Tibial nerve (tissue), 4 donors: Measurements from ENCODE around the gene NPB. TPM values are rescaled to one million over a fixed set of nuclear protein-coding genes. Genes with fewer than 3 reads are reported as not detected.

ENCODE experiments used
- DNase-seq, 2 donors: peaks; one replicate each; pipeline ENCODE4 v3.0.0-alpha.2; 2019; ENCODE audit warnings: low spot score in 2 of 2
- H3K27ac ChIP-seq, 4 donors: fragments of 200-600 bp; sonication (generic) in 3 of 4; one replicate each; pipeline ENCODE4 v1.5.1; 2017 to 2019; ENCODE audit warnings: mild to moderate bottlenecking in 1 of 4
- H3K27me3 ChIP-seq, 2 donors: fragments of 200-600 bp; sonication (generic) in 1 of 2; one replicate each; pipeline versions ENCODE4 v1.5.1 to v1.6.0; 2017 to 2019
- H3K36me3 ChIP-seq, 3 donors: fragments of 200-600 bp; sonication (generic); one replicate each; pipeline ENCODE4 v1.5.1; 2018 to 2019
- H3K4me1 ChIP-seq, 4 donors: fragments of 200-600 bp; sonication (generic) in 3 of 4; one replicate each; pipeline ENCODE4 v1.5.1; 2017 to 2019
- H3K4me3 ChIP-seq, 4 donors: fragments of 200-600 bp; sonication (generic) in 3 of 4; one replicate each; pipeline ENCODE4 v1.5.1; 2017 to 2019; ENCODE audit warnings: mild to moderate bottlenecking in 1 of 4, moderate library complexity in 1 of 4
- H3K9me3 ChIP-seq, 4 donors: fragments of 200-600 bp; sonication (generic) in 3 of 4; one replicate each; pipeline ENCODE4 v1.5.1; 2017 to 2019
- EP300 ChIP-seq, 2 donors: sonication (generic); formaldehyde crosslinking; IDR thresholded peaks; one replicate each; pipeline ENCODE4 v1.6.1; 2017; ENCODE audit warnings: antibody characterized with exemption in 2 of 2, mild to moderate bottlenecking in 1 of 2
- POLR2A ChIP-seq, 2 donors: fragments of 450-650 bp; IDR thresholded peaks; one replicate each; pipeline ENCODE4 v1.6.1; 2017; ENCODE audit warnings: antibody characterized with exemption in 2 of 2, mild to moderate bottlenecking in 2 of 2, moderate library complexity in 2 of 2
- WGBS, 2 donors: methylation state at CpG; one replicate each; pipeline ENCODE4 v1.1.5; 2018; 5-methylcytosine and 5-hydroxymethylcytosine counted together
- total RNA-seq, 4 donors: library from RNA; depleted of rRNA; stranded (reverse); fragments of >200 nt; gene quantifications; one replicate each; pipeline ENCODE4 v1.1.0, GENCODE V29; 2016
- TF ChIP-seq, protein P1 (sequence below), 5 experiments: fragments of 200-600 bp in 3 of 5; fragments of 450-650 bp in 2 of 5; sonication (generic) in 3 of 5; IDR thresholded peaks; one replicate each; pipeline ENCODE4 v1.5.1; 2016 to 2019; ENCODE audit warnings: antibody characterized with exemption in 5 of 5, mild to moderate bottlenecking in 3 of 5, moderate library complexity in 2 of 5

The NPB gene
- total RNA-seq, 4 donors from 2014 or later = 4.2 to 8.7 (median 5.4) TPM; not detected in 1

DNA sequence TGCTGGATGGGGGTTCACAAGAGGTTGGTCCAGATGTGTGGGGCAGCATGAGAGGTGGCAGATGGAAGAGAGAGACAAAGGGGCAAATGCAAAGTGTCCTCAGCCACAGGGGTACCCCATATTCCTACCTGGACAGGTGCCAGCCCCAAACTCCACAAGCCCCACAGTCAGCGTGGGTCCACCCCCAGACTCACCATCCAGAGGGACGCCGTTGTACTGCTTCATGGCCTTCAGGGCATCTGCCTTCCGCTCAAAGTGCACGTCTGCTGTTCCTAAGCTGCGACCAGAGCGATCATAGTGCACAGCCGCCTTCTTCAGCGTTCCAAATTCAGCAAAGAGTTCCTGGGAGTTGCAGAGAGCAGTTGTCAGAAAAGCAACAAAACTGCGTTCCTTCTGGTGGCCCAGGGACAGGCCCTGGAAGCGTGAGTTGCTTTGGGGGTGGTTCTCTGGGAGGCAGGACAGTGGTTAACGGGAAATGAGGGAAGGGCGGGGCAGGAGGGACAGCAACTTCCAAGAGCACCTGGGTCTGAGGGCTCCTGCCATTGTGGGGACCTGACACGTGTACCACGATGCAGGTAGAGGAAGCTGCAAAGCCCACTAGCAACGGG is 12.9 kb upstream of the NPB start:
- Histone ChIP-seq H3K9me3 (no peaks in the 10 kb centered on the region), H3K27me3 (no peaks in the 10 kb centered on the region), H3K4me1 (peaks cover 0 to 35% (median 20%) of the 10 kb centered on the region in 4 donors), H3K4me3 (no peak overlapping the region), H3K36me3 (peaks cover 4 to 63% (median 8%) of the 10 kb centered on the region in 3 donors), H3K27ac (no peak overlapping the region)
- no peak for DNase-seq
- WGBS, 2 donors = 93 to 94% methylated on average over 16 of the region's 16 CpGs
- TF ChIP-seq POLR2A (IDR thresholded peaks at IDR 0.05) (no peak), EP300 (IDR thresholded peaks at IDR 0.05) (no peak)
- TF ChIP-seq, protein P1, sequence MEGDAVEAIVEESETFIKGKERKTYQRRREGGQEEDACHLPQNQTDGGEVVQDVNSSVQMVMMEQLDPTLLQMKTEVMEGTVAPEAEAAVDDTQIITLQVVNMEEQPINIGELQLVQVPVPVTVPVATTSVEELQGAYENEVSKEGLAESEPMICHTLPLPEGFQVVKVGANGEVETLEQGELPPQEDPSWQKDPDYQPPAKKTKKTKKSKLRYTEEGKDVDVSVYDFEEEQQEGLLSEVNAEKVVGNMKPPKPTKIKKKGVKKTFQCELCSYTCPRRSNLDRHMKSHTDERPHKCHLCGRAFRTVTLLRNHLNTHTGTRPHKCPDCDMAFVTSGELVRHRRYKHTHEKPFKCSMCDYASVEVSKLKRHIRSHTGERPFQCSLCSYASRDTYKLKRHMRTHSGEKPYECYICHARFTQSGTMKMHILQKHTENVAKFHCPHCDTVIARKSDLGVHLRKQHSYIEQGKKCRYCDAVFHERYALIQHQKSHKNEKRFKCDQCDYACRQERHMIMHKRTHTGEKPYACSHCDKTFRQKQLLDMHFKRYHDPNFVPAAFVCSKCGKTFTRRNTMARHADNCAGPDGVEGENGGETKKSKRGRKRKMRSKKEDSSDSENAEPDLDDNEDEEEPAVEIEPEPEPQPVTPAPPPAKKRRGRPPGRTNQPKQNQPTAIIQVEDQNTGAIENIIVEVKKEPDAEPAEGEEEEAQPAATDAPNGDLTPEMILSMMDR (IDR thresholded peaks at IDR 0.05) = no peak

DNA sequence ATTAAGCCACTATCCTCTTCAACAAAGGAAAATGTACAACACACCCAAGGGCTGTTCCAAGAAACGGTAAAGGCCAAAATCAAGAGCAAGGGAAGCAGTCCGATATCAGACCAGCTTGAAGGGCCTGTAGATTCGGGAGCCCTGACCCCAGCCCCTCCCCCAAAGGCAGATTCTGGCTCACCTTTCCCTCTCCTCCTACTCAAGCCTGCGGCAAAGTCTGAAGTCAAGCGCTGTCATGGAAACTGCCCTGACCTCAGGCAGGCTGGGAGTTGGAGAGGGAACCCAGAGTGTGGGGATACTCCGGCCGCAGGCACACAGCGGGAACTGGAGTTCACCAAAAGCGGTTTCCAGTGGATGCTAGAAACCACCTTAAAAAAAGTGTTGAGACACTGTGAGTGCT is 12.4 kb upstream of the NPB start:
- Histone ChIP-seq H3K4me1 (peaks cover 0 to 35% (median 20%) of the 10 kb centered on the region in 4 donors), H3K36me3 (peaks cover 4 to 63% (median 8%) of the 10 kb centered on the region in 3 donors), H3K4me3 (no peak overlapping the region), H3K27ac (no peak overlapping the region), H3K27me3 (no peaks in the 10 kb centered on the region), H3K9me3 (no peaks in the 10 kb centered on the region)
- DNase-seq = no peak
- 88 to 89% methylated on average over 9 of the region's 9 CpGs for WGBS, 2 donors
- TF ChIP-seq, protein P1 (IDR thresholded peaks at IDR 0.05) = no peak
- TF ChIP-seq EP300 (IDR thresholded peaks at IDR 0.05) (no peak), POLR2A (IDR thresholded peaks at IDR 0.05) (no peak)

DNA sequence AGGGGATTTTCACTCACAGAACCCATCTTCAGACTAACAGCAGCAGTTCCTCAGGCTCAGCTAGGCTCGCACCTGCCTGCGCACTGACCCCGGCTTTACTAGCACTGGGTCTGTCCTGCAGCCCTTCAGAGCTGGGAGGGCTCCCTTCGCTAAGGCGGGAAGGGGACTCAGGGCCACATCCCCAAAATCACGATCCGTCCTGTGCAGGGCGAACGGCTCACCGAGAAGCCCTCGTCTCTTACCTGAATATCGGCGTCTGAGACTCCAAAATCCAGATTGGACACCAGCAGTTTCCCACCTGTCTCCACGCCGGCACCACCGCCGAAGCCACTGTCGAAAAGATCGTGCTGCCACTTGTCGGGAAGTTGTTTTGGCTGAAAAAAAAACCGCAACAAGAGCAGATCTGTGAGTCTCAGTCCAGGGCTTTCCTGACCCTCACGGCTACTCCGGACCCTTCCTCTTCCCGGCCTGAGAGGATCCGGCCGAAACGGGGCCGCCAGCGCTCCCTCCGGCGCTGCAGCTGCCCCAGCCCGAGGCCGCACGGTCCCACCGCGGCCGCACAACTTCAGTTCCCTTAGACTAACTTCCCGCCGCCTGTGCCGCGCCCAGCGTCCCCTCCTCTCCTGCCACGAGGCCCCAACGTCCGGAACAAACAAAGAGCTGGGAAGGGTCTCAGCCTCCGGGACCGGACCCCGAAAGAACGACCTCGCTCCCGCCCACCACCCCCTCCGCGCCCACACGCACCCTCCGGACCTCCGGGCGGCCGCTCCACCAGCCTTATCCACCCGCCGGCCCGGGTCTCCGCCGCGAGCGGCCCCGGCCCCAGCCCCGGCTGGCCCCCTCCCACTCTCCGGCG is 11.4 kb upstream of the NPB start:
- Histone ChIP-seq H3K36me3 (peaks cover 4 to 63% (median 8%) of the 10 kb centered on the region in 3 donors), H3K27ac (peak overlapping the region; percentile 54 to 97 (median 84)), H3K4me1 (peaks cover 0 to 35% (median 20%) of the 10 kb centered on the region in 4 donors), H3K4me3 (peak overlapping the region; percentile 62 to 100 (median 84)), H3K27me3 (no peaks in the 10 kb centered on the region), H3K9me3 (no peaks in the 10 kb centered on the region)
- WGBS, 2 donors = 9 to 12% methylated on average over 35 to 36 of the region's 69 CpGs
- DNase-seq = no peak
- TF ChIP-seq, protein P1 (IDR thresholded peaks at IDR 0.05) = no peak

DNA sequence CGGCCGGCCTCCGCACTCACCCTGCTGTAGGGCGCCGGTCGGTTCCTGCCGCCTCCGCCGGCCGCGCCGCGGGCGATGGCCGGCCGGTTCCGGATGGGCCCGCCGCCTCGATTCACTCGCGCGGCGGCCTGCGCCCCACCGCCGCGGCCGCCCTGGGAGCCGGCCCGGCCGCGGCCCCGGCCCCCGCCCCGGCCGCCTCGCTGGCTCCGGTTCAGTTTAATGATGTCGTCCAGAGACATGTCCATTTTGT is 10.8 kb upstream of the NPB start:
- Histone ChIP-seq H3K9me3 (no peaks in the 10 kb centered on the region), H3K4me3 (peak overlapping the region; percentile 62 to 100 (median 84)), H3K27ac (peak overlapping the region; percentile 54 to 97 (median 84)), H3K36me3 (peaks cover 4 to 63% (median 8%) of the 10 kb centered on the region in 3 donors), H3K4me1 (peaks cover 0 to 35% (median 20%) of the 10 kb centered on the region in 4 donors), H3K27me3 (no peaks in the 10 kb centered on the region)
- no peak for DNase-seq
- TF ChIP-seq, protein P1 (IDR thresholded peaks at IDR 0.05) = no peak
- TF ChIP-seq POLR2A (IDR thresholded peaks at IDR 0.05) = no peak
- TF ChIP-seq EP300 (IDR thresholded peaks at IDR 0.05) = no peak
- 0 to 1% methylated on average over 2 to 39 of the region's 40 CpGs for WGBS, 2 donors

DNA sequence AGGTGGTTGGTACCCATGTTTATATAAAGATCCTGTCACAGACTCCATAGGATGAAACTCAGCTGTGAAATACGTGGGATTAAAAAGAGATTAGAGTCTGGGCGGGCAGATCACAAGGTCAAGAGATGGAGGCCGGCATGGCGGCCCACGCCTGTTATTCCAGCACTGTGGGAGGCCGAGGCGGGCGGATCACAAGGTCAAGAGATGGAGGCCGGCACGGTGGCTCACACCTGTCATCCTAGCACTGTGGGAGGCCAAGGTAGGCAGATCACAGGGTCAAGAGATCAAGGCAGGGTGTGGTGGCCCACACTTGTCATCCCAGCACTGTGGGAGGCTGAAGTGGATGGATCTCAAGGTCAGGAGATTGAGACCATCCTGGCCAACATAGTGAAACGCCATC is 6.6 kb upstream of the NPB start:
- WGBS, 2 donors = 88% methylated on average over 11 of the region's 11 CpGs
- H3K4me3 ChIP-seq = no peak overlapping the region
- peaks cover 0 to 20% (median 13%) of the 10 kb centered on the region in 4 donors for H3K4me1 ChIP-seq
- H3K27me3 ChIP-seq = no peaks in the 10 kb centered on the region
- H3K27ac ChIP-seq = no peak overlapping the region
- H3K9me3 ChIP-seq = no peaks in the 10 kb centered on the region
- TF ChIP-seq POLR2A (IDR thresholded peaks at IDR 0.05) = no peak
- TF ChIP-seq EP300 (IDR thresholded peaks at IDR 0.05) = no peak
- TF ChIP-seq, protein P1 (IDR thresholded peaks at IDR 0.05) = no peak
- peaks cover 2 to 69% (median 4%) of the 10 kb centered on the region in 3 donors for H3K36me3 ChIP-seq
- no peak for DNase-seq
